Calu3 (cell line): Measurements from ENCODE around the gene ERCC5. TPM values are rescaled to one million over a fixed set of nuclear protein-coding genes. Genes with fewer than 3 reads are reported as not detected.

Experiments
- BruUV-seq: library from RNA; stranded (reverse); fragments of 400-500 nt; replicated peaks from 2 replicates; lab custom pipeline; 2021; lab: Mats Ljungman, UMichigan
- CTCF ChIA-PET: fragments of 300-600 bp; sonication (Branson Sonifier 250); formaldehyde crosslinking; loops from one replicate; lab custom pipeline; 2022; ENCODE audit warnings: antibody characterized with exemption; lab: Charles Lee
- DNase-seq: peaks from one replicate; pipeline ENCODE4 v3.0.0; 2022
- H3K27ac Mint-ChIP-seq: one replicate; pipeline ENCODE4 v1.8.0; 2022; ENCODE audit warnings: mixed read lengths; ENCODE audit not compliant: unreplicated experiment
- H3K27me3 Mint-ChIP-seq: one replicate; pipeline ENCODE4 v1.8.0; 2022; ENCODE audit warnings: mixed read lengths; ENCODE audit not compliant: unreplicated experiment
- H3K36me3 Mint-ChIP-seq: one replicate; pipeline ENCODE4 v1.8.0; 2022; ENCODE audit warnings: mild to moderate bottlenecking, moderate library complexity, mixed read lengths; ENCODE audit not compliant: insufficient read depth, unreplicated experiment
- H3K4me1 Mint-ChIP-seq: one replicate; pipeline ENCODE4 v1.8.0; 2022; ENCODE audit warnings: mild to moderate bottlenecking, low read depth, mixed read lengths; ENCODE audit not compliant: unreplicated experiment
- H3K4me3 Mint-ChIP-seq: one replicate; pipeline ENCODE4 v1.8.0; 2022; ENCODE audit warnings: mild to moderate bottlenecking, low read depth, moderate library complexity, mixed read lengths; ENCODE audit not compliant: unreplicated experiment
- H3K9me3 Mint-ChIP-seq: one replicate; pipeline ENCODE4 v1.8.0; 2022; ENCODE audit warnings: low read depth, mixed read lengths; ENCODE audit not compliant: unreplicated experiment
- CTCF ChIP-seq: fragments of 200-600 bp; IDR thresholded peaks from one replicate; pipeline ENCODE4 v1.8.0; 2022; ENCODE audit warnings: antibody characterized with exemption; ENCODE audit not compliant: unreplicated experiment
- intact Hi-C: fragments of 100-400 bp; cut with micrococcal nuclease; formaldehyde crosslinking; loops from one replicate; pipeline ENCODE4 v1.10.0; 2022; ENCODE audit not compliant: unreplicated experiment
- total RNA-seq: library from RNA; stranded (reverse); gene quantifications from 2 replicates; pipeline ENCODE4 v1.2.3, GENCODE V29; 2022

ERCC5 gene
- total RNA-seq, 1 experiment from 2014 or later: 14.7 TPM

GRCh38 chr13:102830646-102831045 lies 15.2 kb upstream of the ERCC5 start:
- no peaks in the 10 kb centered on the region for H3K36me3 Mint-ChIP-seq
- H3K4me3 Mint-ChIP-seq: no peak overlapping the region
- TF ChIP-seq CTCF: no peak
- H3K9me3 Mint-ChIP-seq: no peaks in the 10 kb centered on the region
- intact Hi-C loops: no loop called here
- H3K27me3 Mint-ChIP-seq: no peaks in the 10 kb centered on the region
- CTCF ChIA-PET: no interaction called here
- no peak for DNase-seq
- BruUV-seq: no TSS peak
- peaks cover 9% of the 10 kb centered on the region for H3K4me1 Mint-ChIP-seq
- no peak overlapping the region for H3K27ac Mint-ChIP-seq

- DNase-seq: no peak
- Mint-ChIP-seq H3K36me3 (no peaks in the 10 kb centered on the region), H3K4me3 (no peak overlapping the region), H3K9me3 (no peaks in the 10 kb centered on the region), H3K27me3 (no peaks in the 10 kb centered on the region), H3K27ac (no peak overlapping the region), H3K4me1 (no peaks in the 10 kb centered on the region)
- CTCF ChIA-PET: no interaction called here
- intact Hi-C loops: no loop called here
- TF ChIP-seq CTCF: no peak
- no TSS peak for BruUV-seq
These were observed 9.4 kb upstream of the ERCC5 start for GRCh38 chr13:102836471-102836870.

GRCh38 chr13:102838273-102838672 lies 7.6 kb upstream of the ERCC5 start:
- no peak for DNase-seq
- Mint-ChIP-seq H3K9me3 (no peaks in the 10 kb centered on the region), H3K36me3 (no peaks in the 10 kb centered on the region), H3K27ac (no peak overlapping the region), H3K4me3 (no peak overlapping the region), H3K27me3 (no peaks in the 10 kb centered on the region), H3K4me1 (no peaks in the 10 kb centered on the region)
- intact Hi-C loops: no loop called here
- TF ChIP-seq CTCF: no peak
- CTCF ChIA-PET: no interaction called here
- no TSS peak for BruUV-seq

- Mint-ChIP-seq H3K27ac (no peak overlapping the region), H3K27me3 (no peaks in the 10 kb centered on the region), H3K36me3 (no peaks in the 10 kb centered on the region), H3K9me3 (no peaks in the 10 kb centered on the region), H3K4me1 (no peaks in the 10 kb centered on the region), H3K4me3 (no peak overlapping the region)
- CTCF ChIA-PET: no interaction called here
- DNase-seq: no peak
- TF ChIP-seq CTCF: no peak
- intact Hi-C loops: no loop called here
- no TSS peak for BruUV-seq
These were observed 6.8 kb upstream of the ERCC5 start for GRCh38 chr13:102838982-102839381.

GRCh38 chr13:102839462-102839861 lies 6.4 kb upstream of the ERCC5 start:
- Mint-ChIP-seq H3K36me3 (no peaks in the 10 kb centered on the region), H3K27ac (no peak overlapping the region), H3K4me3 (no peak overlapping the region), H3K4me1 (no peaks in the 10 kb centered on the region), H3K27me3 (no peaks in the 10 kb centered on the region), H3K9me3 (no peaks in the 10 kb centered on the region)
- no peak for DNase-seq
- TF ChIP-seq CTCF: no peak
- no TSS peak for BruUV-seq
- intact Hi-C loops: no loop called here
- CTCF ChIA-PET: no interaction called here
